RCC 7860 (cell line): ENCODE measurements around the gene ATE1.
"Not testable (repeated sequence)": the region's sequence is repeated elsewhere in the genome, so short reads cannot be mapped to it uniquely, and the experiment has no call there.

ENCODE experiments used
- DNase-seq: peaks from one replicate; pipeline ENCODE4 v3.0.0-alpha.2; 2015; ENCODE audit warnings: low spot score
- FAIRE-seq: peaks from 2 replicates; lab custom pipeline; 2012; peaks lifted over from hg19 to GRCh38; lab: Jason Lieb, UNC

The ATE1 gene

DNA sequence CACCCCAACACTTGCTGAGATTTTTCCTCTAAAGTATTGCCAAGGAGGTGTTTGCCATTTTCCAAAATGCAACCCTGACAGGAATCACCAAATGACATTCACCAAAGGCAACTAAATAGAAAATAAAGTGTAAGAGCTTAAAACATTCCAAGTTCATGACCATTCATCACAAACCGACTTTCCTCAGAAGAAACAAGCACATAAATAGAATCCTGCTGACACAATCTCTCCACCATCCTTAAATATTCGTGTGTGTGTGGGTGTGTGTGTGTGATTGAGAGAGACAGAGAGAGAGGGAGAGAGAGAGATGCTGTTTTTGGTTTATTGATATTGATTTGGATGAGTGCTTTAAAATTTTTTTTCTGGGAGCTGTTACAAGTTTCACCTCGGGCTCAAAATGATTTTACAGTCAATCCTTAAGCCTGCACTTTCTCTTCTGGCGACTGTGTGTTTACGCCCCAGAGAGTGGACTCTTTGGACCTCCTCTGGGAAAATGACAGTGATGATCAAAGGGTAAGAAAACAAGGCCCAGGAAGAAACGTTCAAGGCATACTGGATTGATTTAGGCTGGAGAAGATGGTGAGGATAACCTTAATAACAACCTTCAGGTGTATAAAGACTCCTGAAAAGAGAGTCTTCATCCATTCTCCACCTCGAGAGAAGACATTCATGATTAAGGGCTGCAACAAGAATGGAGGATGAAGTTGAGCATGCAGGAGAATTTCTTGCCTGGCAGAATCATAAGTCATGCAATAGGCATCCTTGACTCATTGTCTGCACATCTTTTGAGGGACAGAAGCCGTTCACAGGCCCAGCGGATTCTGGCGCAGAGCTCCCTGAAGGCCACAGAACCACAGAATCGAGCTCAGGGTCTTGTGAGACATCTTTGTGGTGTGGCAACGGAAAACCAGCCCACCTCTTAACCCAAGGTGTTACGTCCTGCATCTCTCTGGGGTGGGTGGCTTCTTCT is 225.2 kb downstream of the ATE1 start:
- DNase-seq (peak; percentile 95), FAIRE-seq (peak; percentile 82)

DNA sequence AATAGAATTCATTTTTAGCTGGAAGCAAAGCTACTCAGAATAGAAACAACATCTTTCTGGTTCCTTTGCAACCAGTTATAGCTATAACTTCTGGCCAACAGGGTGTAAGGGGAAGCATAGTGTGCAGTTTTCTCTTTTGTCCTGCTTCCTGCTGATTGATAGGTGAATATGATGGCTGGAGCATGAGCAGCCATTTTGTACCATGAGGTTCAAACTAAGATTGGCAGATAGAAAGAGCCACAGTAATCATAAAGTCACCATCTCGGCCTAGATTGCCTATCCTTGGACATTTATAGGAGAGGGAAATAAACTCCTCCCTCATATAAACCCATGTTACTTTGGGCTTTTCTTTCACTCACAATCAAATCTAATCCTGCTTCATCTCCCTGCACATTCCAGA is 227.4 kb downstream of the ATE1 start:
- no peak for DNase-seq
- no peak for FAIRE-seq

- FAIRE-seq, DNase-seq: not testable (repeated sequence)
Measured at GRCh38 chr10:121699703-121700102, 228.1 kb downstream of the ATE1 start.

DNA sequence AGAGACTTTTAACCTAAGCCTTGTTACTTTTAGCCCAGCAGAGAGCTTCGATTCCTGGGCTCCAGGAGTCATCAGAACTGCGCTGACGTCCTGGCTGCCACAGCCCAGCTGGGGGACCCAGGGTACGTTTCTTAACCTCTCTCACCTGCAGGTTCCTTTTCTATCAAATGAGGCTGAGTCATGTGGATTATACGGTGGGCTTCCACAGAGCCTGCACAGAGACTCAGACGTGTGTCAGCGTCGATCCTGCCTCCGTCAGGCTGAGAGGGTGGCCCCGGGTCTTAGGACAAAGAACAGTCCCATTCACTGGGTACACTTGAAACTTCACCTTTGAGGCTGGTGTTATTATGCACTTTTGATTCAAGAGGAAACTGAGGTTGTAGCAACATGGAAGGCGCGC is 228.9 kb downstream of the ATE1 start:
- DNase-seq (no peak), FAIRE-seq (no peak)

DNA sequence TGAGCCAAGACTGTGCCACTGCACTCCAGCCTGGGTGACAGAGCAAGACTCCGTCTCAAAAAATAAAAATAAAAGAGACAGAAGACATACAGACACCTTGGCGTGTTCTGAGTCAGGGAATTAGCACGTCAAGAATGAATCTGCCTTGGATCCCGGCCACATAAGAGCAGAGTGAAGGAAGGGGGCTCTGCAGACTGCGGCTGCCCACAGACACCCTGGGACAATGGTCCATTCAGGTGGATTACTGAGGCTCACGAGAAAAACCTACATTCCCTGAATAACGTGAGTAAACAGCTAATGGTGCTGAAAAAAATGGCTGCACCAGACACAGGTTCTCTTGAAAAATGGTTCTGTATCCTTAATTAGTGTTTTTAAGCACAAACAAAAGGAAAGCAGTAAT is 229.5 kb downstream of the ATE1 start:
- FAIRE-seq, result no peak
- peak; percentile 75 for DNase-seq

GRCh38 chr10:121696854-121697253 is 231.0 kb downstream of the ATE1 start:
- FAIRE-seq, result no peak
- no peak for DNase-seq

DNA sequence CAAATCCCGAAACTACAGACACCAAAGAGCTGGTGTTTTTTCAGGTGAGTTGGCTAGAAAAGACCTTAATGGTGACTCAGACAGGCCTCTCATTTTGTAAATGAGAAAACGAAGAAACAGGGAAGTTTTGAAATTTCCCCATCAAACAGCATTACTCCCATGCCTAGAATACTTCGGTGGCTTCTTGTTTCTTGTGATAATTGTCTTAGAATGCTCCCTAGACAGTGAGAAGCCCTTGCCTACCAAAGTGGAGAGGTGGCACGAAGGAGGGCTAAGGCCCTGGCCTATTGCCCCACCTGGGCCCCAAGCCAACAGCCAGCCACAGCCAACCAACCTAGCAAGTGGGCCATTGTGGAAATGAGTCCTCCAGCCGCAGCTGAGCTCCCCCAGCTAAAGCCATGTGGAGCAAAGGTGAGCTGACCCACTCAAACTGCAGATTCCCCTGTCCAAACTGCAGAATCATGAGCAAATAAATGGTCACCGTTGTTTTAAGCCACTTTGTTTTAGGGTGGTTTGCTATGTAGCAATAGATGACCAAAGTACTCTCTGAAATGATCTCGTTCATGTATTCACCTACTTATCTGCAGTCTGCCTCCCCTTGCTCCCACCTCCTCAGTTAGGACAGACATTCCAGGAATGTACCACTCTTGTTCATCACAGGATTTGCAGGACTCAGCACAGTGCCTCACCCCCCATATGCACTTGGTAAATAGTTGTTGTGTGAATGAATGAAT is 231.9 kb downstream of the ATE1 start:
- no peak for FAIRE-seq
- peak; percentile 16 for DNase-seq

- FAIRE-seq (no peak), DNase-seq (no peak)
Measured at GRCh38 chr10:121694966-121695643, 232.7 kb downstream of the ATE1 start.

GRCh38 chr10:121694327-121694965 is 233.4 kb downstream of the ATE1 start:
- FAIRE-seq (no peak), DNase-seq (no peak)

DNA sequence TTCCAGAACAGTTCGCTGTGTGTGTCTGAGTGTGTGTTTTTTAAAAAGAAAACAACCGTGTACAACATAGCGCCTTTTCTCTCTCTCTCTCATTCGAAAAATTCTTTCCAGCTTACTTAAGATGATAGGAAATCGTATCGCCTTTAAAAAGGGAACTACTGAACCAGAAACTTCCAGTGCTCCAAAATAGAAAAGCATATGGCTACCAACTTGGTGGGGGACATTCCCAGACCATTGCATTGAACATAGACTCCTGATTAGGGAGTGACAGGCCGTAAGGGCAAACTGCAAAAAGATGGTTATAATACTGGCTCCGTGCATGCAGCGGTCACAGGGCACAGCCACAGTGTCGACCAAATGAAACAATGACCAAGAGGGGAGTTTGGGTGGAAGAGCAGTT is 235.2 kb downstream of the ATE1 start:
- FAIRE-seq (no peak), DNase-seq (no peak)

GRCh38 chr10:121690970-121691369 is 236.9 kb downstream of the ATE1 start:
- DNase-seq, result no peak
- FAIRE-seq, result no peak
